ENCODE measurements around the gene CLRN3.

Gene CLRN3

DNA sequence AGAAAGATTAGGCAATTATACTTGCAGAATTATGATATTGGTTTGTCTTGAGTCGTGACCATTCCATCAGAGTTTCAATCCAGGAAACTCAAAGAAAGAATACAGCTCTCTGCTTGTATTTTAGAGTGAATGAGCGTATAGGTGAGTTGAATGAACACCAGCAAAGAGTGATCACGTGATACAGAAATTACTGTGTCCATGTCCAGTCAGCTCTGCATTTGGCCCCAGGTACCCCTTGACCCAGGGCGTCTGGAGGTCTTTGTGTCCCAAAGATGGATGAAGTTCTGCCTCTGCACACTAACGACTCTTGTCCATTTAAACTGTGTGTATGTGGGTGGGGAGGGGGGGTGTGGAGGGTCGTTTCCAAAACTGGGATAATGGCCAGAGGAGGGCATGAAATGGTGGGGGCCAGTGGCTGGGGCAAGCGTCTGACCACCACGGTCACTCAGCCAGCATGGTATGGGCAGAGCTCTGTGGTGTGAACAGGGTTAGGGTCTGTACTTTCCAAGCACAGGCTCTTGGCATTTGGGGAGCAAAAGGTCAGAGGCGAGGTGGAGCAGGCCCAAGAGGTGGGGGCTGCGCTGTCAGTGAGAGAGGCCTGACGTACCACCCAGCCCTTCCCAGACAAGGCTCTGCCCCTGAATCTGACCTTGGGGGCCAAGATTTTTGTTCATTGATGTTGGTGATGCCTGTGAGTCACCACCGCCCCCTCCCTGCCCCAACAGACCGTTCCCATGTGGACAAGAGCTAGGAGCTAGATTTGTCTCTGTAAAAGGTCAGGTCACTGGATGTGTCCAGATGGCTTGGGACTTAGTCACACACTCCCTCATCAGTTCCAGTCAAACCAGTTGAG lies 15.6 kb upstream of the CLRN3 start:
- peak; percentile 65 for DNase-seq (ENCODE audit: low read depth, low spot score)
- H3K4me3 ChIP-seq (ENCODE audit: low read depth, low read length), result no peak overlapping the region
- in situ Hi-C loops (cut with HindIII; ENCODE audit: low sequenced_read_pairs), result no loop called here

DNA sequence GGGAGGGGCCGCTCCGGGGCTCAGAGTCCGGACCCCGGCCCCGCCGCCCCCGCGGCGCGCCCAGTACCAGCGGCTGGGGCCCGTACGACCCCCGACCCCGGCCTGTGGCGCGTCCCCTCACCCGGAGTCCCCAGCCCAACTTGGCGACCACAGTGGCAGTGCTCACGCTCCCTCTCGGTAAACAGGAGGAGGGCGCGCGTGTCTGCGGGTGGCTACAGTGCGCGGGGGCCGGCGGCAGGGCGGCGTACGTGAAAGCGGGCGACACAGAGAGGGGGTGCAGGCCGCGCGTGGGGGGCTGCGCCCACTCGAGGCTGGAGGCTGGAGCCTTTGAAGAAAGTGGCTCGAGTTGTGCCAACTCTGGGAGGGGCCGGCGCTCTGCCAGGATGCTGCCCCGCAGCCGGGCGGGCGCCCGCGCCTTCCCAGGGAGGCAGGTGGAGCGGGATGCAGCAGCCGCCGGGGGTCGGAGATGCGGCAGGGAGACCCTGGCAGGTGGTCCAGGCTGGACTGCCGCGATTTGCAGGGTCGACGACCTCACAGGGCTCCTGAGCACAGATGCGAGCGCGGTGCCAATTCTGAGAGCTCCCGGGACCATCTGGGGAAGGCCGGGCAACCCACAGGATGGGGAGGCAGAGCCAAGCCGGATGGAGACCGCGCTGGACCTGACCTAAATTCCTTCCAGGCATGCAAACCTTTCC lies 14.8 kb upstream of the CLRN3 start:
- DNase-seq (ENCODE audit: low read depth, low spot score), result peak; percentile 33
- in situ Hi-C loops (cut with HindIII; ENCODE audit: low sequenced_read_pairs), result no loop called here
- peak overlapping the region; percentile 29 for H3K4me3 ChIP-seq (ENCODE audit: low read depth, low read length)
- no peak for TF ChIP-seq CTCF (IDR thresholded peaks at IDR 0.05; ENCODE audit: low read depth, low read length)

More for the DNA sequence above, 15.6 kb upstream of the CLRN3 start:
- TF ChIP-seq CTCF (IDR thresholded peaks at IDR 0.05; ENCODE audit: low read depth, low read length), result no peak

DNA sequence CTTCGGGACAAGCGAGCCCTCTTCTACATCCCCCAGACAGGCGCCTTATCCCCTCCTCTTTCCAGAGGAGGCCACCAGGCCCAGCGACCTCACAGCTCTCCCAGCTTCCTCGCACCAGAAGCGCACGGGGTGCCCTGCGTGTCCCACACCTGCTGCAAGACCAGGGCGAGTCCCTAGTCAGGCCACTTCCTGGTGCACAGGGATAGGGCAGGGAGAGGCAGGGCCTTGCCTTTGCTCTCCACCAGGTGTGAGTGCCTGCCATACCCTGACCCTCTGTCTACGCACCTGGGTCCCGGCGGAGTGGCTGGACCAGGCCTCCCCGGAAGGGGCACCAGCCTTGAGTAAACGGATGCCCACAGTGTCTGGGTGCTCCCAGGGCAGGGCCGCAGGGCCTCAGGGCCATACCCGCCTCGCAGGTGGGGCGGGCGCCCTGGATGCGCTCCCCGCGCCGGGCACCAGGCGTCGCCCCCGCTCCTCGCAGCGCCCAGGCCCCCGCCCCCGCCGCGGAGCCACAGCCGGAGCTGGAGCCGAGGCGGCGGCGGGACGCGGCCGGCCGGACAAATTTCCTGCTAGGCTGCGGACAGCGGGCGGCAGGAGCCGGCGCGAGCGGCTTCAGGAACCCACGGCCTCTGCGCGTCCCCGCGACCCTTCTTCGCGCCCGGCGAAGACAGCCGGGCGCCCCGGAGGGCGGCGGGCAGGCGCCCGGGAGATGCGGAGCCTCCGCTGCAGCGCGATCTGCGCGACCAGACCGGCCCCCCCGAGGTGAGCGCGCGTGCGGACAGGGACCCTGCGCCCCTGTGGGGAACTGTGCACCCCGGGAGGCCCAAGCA lies 14.0 kb upstream of the CLRN3 start, which contains the start of gene PTPRE:
PTPRE (plus strand) TSS at position 556 of the 830 bp plus-strand sequence. CDS start 133,779 bp downstream, outside the sequence.
- peak; percentile 62 for TF ChIP-seq CTCF (IDR thresholded peaks at IDR 0.05; ENCODE audit: low read depth, low read length)
- DNase-seq (ENCODE audit: low read depth, low spot score), result peak; percentile 40
- in situ Hi-C loops (cut with HindIII; ENCODE audit: low sequenced_read_pairs), result no loop called here
- H3K4me3 ChIP-seq (ENCODE audit: low read depth, low read length), result peak within 1 kb of the TSS; percentile 29

- H3K4me3 ChIP-seq (ENCODE audit: low read depth, low read length), result no peak overlapping the region
- no peak for TF ChIP-seq CTCF (IDR thresholded peaks at IDR 0.05; ENCODE audit: low read depth, low read length)
- in situ Hi-C loops (cut with HindIII; ENCODE audit: low sequenced_read_pairs), result no loop called here
- no peak for DNase-seq (ENCODE audit: low read depth, low spot score)
Observed at GRCh38 chr10:127905848-127906261, 13.1 kb upstream of the CLRN3 start.

DNA sequence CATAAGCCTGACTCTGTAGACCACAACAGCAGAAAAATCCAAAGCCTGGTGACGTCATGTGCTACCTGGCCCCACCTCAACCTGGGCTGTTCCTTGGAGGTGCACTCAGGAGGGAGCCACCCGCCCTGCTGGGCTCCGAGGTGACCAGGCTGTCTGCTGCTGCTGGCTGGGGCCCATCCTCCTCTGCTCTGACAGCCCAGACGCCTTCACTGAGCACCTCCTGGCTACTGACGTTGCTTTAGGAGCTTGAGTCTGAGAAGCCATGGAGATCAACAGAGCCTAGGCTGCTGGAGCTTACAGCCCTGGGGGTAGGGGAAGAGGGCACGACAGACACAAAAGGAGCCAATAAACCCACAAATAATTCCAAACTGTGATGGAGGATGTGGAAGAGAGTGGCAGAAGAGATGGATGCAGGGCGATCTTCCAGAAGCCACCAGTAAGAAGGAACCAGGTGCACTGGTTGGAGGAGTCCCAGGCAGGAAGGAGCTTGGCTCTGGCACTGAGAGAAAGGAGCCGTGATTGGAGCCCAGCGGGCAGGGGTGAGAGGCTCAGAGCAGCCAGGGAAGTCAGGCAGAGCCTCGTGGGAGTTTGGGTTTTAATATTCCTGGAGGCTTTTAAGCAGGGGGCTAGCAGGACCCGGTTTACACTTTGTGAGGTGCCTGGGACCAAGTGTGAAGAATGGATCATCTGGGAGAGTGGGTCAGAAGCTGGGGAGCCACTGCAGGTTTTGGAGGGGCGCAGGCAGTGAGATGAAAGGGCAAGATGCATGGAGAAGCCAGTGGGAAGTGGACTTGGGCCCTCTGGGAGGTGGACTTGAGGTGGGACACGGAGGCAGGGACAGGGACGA lies 12.5 kb upstream of the CLRN3 start:
- no peak for TF ChIP-seq CTCF (IDR thresholded peaks at IDR 0.05; ENCODE audit: low read depth, low read length)

More for the DNA sequence above, 12.5 kb upstream of the CLRN3 start:
- no peak for DNase-seq (ENCODE audit: low read depth, low spot score)
- no peak overlapping the region for H3K4me3 ChIP-seq (ENCODE audit: low read depth, low read length)
- in situ Hi-C loops (cut with HindIII; ENCODE audit: low sequenced_read_pairs), result no loop called here

All from astrocyte of the spinal cord (primary cell).